AG09319 (cell line): ENCODE measurements around the gene ZDHHC11B.
"Not testable (repeated sequence)": the region's sequence is repeated elsewhere in the genome, so short reads cannot be mapped to it uniquely, and the experiment has no call there.

Experiments used
- DNase-seq: peaks from one replicate; pipeline ENCODE4 v3.0.0-alpha.2; 2010; ENCODE audit warnings: low read depth; ENCODE audit errors: extremely low read depth
- TF ChIP-seq, protein P1 (sequence below): IDR thresholded peaks from 2 replicates; pipeline ENCODE4 v1.5.1; 2011; ENCODE audit warnings: low read depth, mild to moderate bottlenecking, inconsistent platforms, low read length, moderate library complexity

Gene ZDHHC11B

DNA sequence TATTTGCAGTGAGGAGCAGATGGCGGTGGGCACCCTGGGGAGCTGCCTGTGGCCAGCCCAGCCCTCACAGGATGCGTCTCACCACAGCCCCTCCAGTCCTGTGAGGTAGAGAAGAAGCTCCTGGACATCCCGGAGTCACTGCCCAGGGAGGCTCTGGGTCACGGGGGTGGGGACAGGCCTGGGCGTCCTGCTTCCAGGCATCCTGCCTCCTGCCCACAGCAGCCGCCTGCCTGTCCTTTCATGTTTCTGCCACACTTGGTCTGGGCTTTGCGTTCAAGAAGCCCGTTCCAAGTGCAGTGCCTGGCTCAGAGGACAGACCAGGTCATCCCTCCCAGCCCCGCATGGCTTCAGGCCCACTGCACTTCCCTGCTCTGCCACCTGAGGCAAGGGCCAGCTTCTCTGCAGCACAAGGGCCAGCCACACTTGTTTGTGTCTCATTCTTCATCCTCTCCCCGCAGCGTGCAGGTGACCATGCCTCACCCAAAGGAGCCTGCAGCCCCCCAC, 38.2 kb downstream of the ZDHHC11B start:
- no peak for DNase-seq
- TF ChIP-seq, protein P1, sequence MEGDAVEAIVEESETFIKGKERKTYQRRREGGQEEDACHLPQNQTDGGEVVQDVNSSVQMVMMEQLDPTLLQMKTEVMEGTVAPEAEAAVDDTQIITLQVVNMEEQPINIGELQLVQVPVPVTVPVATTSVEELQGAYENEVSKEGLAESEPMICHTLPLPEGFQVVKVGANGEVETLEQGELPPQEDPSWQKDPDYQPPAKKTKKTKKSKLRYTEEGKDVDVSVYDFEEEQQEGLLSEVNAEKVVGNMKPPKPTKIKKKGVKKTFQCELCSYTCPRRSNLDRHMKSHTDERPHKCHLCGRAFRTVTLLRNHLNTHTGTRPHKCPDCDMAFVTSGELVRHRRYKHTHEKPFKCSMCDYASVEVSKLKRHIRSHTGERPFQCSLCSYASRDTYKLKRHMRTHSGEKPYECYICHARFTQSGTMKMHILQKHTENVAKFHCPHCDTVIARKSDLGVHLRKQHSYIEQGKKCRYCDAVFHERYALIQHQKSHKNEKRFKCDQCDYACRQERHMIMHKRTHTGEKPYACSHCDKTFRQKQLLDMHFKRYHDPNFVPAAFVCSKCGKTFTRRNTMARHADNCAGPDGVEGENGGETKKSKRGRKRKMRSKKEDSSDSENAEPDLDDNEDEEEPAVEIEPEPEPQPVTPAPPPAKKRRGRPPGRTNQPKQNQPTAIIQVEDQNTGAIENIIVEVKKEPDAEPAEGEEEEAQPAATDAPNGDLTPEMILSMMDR: no peak

DNA sequence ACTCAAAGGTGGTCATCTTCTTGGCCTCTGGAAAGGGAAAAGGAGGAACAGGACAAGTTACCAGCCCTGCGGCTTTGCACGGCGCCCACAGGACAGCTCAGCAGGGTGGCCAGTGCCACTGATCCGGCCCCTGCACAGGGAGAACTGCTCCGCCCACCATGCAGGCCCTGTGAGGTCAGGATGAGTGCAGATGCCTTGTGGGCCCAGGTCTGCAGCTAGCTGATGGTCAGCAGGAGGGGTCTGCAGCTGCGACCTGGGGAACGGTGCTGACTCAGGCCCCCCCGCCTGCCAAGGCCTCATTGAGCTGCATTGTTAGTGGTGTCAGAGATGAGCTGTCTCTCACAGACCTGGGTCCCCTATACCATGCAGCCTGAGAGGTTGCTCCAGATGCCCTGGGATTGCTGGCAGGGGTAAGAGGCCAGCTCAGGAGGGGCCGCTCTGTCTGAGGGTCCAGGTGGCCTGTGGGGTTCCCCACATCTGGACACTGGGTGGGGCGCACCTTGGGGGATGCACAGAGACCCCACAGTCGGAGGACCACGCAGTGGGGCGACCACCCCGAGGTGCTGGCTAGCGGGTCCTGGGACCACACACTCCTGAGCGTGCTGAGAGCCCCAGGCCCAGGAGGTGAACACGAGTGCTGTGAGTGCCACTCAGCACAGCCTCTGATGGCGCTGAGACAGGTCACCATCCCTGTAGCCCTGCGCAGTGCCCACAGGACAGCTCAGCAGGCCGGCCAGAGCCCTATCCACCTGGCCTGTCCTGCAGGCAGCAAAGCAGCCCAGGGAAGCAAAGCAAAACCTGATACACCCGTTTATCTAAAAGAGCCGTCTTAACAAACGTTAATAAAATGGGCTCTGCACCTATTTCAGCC, 39.0 kb downstream of the ZDHHC11B start:
- not testable (repeated sequence) for DNase-seq

DNA sequence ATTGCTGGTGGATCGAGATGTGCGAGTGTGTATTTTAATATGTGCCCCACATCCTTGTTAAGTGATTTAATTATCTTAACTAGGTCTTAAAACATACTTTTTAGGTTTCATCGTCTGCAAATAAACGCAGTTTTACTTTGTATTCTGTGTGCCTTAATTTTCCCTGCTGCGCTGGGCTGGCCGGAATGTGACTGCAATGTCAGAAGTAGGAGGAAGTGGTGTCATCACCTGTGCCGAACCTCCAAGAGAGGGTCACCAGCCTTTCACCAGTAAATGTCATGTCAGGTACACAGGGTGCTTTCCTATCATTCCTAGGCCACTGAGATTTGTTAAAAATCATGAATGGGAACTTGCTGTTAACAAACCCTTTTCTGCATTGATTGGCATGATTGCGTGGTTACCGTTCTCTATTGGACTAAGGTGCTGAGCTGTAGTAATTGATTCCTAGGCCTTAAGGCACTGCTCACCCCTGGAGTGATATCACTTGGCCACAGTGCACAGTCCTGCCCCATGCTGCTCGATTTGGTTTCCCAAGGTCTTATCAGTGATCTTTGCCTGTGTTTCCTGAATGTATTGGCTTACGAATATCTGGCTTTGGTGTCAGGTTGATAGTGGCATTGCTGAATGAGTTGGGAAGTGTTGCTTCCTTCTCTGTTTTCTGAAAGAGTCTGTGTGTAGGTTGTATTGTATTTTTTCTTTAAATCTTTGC, 40.7 kb downstream of the ZDHHC11B start:
- not testable (repeated sequence) for DNase-seq

DNA sequence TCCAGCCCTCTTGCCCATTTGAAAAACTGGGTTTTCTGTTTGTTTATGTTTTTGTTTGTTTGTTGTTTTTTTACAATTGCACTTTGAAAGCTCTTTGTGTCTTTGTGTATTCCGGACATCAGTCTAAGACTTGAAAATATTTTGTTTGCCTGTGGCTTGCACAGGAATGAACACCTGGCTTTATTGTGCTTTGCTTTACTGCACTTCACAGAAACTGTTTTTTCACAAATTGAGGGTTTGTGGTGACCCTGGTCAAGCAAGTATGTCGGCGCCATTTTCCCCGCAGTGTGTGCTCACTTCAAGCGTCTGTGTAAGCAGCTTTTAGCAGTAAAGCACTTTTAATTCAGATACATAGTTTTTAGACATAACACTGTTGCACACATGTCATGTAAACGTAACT, 42.3 kb downstream of the ZDHHC11B start:
- DNase-seq: not testable (repeated sequence)

DNA sequence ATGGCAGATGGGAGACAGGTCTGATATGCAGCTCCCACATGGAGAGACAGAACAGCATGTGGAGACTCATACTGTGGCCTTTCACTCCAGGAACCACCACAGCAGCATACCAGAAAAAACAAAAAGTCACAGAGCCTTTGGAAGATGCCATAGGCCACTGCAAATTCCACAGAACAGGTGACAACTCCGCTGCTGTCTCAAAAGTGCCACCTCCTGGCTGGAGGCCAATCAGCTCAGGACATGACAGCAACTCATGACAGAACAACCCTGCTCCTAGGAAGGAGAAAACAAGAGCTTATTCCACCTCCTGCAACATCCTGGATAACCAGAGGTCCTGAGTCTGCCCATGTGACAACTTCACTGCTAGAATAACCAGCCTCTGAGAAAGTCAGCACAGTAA, 50.4 kb downstream of the ZDHHC11B start:
- not testable (repeated sequence) for DNase-seq

DNA sequence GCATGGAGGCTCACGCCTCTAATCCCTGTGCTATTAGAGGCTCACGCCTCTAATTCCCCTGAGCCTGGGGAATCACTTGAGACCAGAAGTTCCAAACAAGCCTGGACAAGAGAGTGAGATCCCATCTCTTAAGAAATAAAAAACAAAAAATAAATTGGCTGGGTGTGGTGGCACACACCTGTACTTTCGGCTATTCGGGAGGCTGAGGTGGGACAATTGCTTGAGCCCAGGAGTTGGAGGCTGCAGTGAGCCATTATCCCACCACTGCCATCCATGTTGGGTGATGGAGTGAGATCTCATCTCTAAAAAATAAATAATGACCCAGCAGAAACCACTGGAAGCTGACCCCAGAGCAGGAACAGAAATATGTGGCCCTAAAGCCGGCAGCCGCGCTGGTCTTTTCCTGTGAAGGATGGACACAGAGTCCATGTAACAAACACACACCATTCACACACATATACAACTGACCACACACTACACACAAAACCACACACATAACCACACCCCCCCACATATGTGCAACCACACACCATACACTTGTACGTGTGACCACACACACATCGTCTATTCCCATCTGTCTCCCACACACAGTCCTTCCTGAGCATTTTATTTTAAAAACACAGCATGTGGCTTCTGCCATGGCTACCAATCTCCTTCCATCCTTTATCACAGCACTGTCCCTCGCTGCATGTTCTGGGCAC, 51.6 kb downstream of the ZDHHC11B start:
- not testable (repeated sequence) for DNase-seq

DNA sequence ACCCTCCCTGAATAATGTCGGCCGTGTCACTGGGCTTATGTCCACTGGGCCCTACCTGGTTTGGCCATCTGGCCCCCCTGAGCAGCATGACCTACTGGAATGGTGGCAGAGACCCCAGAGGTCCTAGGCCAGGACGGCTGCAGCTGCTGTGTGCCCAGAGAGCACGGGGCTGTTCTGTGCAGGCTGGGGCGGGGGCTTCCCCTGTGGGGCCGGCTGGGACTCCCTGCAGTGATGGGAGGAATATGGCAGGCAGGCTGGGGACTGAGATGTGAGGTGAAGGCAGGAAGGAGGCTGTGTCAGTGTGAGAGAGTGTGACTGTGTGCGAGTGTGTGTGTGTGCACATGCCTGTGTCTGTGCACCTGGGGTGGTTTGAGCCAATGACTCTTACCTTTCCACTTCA, 55.3 kb downstream of the ZDHHC11B start:
- DNase-seq: not testable (repeated sequence)

DNA sequence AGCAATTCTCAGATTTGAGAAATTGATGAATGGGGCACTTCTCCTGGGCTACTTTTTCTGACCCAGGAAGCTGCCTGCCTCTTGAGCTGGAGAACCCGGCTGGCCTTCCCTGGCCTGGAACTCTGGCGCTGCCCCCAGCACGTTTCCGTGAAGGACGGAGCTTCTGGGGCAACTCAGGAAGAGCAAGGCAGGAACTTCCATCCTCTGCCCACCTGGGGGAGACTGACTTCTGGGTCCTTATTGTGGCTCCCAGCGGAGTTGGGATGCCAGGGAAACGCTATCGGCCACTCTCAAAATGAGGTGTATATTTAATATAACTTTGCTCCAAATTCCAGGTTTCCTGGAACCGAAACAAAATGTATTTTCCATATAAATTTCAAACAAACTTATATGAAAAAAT, 57.4 kb downstream of the ZDHHC11B start:
- DNase-seq: not testable (repeated sequence)

DNA sequence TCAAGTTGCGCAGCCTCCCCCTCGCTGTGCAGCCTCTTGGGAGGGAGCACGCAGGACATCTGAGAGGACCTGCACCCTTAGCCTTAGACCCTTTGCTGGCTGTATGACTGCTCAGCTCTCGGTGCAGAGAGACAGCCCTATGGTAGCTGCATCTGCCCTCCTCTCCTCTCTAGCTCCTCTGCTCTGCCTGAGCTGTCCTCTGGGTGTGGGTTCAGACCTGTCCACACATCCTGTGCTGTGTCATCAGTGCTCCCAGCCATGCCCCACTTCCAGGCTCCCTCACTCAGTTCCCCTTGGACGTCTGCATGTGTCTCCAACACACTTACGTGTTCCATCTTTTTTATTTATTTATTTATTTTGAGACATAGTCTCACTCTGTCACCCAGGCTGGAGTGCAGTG, 60.7 kb downstream of the ZDHHC11B start:
- not testable (repeated sequence) for DNase-seq

DNA sequence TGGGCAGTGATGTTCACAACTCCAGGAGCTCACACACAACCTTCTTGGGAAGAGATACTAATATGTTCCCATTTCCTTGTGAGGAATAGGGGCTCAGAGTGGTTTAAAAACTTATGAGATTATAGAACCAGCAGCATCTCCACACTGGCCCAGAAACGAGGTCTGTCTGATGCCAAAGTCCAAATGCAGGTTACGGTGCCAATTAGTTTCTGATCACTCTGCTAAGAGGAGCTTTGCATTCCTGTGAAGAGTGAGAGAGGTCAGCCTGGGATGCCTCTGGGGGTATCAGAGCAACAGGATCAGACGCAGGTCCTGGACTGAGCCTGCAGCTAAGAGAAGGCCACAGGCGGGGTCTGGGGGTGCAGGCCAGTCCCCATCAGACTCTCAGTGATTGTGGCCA, 61.2 kb downstream of the ZDHHC11B start:
- DNase-seq: not testable (repeated sequence)

DNA sequence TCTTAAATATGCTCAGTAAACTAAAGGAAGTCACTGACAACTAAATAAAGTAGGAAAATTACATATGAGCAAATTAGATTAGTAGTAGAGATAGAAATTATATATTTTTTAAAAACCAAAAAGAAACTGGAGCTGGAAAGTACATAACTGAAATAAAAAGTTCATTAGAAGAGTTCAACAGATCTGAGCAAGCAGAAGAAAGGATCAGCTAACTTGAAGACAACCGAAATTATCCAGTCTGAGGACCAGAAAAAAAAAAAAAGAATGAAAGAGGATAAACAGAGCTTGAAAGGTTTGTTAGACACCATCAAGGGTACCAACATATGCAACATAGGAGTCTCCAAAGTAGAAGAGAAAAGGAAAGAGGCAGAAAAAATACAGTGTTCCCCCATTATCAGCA, 65.2 kb downstream of the ZDHHC11B start:
- DNase-seq: not testable (repeated sequence)

DNA sequence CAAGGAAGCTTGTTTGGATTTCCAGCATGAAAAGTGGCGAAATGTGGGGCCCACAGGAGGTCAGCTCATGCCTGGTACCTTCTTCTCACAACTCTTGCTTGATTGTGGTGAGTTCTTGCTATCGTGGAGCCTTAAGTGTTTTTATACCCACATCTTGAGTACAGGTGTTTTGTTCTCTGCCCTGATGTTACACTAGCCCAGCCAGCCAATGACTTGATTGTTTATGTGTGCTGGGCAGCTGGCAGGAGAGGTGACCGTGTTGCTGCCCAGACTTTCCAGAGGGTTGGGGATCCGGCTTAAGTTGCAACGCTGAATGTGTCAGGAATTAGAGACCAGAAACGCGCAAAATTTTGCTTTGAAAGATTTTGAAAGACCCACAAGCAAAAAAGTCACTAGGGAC, 67.4 kb downstream of the ZDHHC11B start:
- DNase-seq: no peak
- TF ChIP-seq, protein P1: no peak

DNA sequence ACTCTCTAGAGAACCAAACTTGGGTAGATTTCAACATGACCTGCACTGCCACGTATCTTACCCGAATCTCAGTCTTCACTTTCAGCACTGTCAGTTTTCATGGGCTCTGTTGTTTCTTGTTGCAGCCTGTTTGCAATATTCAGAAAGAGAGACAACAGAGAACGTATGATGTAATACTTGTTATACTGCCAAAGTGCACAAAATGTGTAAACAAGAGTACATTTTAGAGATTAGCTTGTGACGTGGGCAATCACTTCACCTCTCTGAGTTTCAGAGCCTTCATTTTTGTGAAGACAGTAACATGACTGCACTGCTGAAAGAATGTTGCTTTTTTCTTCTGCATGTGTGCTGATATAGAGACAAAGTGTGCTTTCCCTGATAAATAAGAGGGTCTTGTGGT, 67.8 kb downstream of the ZDHHC11B start:
- DNase-seq: not testable (repeated sequence)

DNA sequence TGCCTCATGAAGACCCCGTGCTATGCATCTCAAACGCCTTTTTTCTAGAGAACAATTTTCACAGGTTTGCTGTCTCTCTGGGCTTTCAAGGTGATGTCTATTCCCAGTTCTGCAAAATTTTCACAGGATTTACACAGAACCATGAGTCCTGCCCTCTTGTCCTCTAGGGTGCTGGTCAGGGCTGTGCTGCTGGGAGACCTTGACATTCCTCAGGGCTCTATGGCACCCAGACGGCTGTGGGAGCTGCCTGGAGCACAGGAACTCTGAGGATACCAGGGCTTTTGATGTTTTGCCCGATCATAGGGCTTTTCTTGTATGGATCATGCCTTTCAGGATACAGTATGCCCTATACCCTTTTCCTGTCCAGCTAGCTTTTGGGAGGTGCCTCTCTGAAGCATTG, 68.9 kb downstream of the ZDHHC11B start:
- not testable (repeated sequence) for DNase-seq

DNA sequence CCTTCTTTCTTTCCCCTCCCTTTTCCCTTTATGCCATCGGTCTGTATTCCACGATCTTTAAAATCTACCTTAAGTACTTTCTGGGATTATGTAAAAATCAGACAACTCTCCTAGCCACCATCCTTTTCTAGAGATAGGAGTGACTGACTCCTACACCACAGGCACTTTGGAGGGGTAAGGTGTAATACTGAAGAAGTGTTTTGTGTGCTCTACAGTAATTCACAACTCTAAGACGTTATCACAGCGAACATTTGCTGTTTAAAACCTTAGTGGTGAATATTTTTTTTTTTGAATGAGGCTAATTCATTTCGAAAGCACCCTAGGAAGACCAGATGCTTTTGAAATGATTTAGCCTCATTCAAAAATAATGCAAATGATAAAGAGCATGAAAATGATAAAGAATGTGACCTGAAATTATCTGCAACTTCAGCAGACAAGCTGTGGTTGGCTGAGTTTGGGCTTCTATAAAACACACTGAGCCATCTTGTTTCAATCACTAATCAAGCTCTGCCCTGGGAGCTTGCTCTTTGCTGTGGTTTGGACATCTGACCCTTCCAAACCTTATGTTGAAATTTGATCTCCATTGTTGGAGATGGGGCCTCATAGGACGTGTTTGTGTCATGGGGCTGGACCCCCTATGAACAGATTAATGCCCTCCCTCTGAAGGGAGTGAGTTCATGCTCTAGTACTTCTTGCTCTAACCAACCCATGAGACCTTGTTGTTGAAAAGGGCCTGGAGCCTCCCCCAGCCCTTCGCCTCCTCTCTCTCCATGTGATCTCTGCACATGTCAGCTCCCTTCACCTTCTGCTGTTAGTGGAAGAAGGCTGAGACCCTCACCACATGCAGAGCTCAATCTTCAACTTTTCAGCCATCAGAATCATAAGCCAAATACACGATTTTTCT, 70.1 kb downstream of the ZDHHC11B start:
- not testable (repeated sequence) for DNase-seq

DNA sequence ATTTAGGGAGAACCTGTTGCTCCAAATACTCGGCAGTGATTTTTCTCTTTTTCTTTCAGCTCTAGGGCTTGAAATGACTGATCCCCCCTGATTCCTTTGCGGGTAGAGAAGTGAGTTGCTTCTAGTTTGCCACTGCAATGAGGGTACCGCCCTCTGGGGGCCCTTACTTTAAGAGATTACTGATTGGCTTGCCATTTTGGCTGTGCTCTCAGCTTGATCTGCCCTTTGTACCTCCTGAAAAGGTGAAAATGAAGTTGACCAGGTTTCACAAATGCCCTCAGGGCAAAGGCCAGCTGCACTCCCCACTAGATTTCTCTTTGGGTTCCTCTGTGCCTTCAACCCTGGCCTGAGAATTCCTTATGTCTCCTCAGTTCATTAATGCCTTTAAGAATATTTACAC, 70.8 kb downstream of the ZDHHC11B start:
- DNase-seq: not testable (repeated sequence)
